Fibroblast of lung (primary cell): ENCODE results near the gene CDKN3. TPM values are rescaled to one million over a fixed set of nuclear protein-coding genes. Genes with fewer than 3 reads are reported as not detected.

ENCODE experiments used
- DNase-seq, 2 donors: peaks; one replicate each; pipeline versions ENCODE4 v3.0.0 to v3.0.0-alpha.2; 2010; ENCODE audit warnings: low read depth in 2 of 2
- H2AFZ ChIP-seq: 2 replicates; pipeline ENCODE4 v1.5.1; 2012; ENCODE audit warnings: low read length, control low read depth, inconsistent platforms
- H3K27ac ChIP-seq: 2 replicates; pipeline ENCODE4 v1.5.1; 2011; ENCODE audit warnings: low read length, control low read depth; ENCODE audit not compliant: insufficient read depth
- H3K27me3 ChIP-seq: 2 replicates; pipeline ENCODE4 v1.5.1; 2011; ENCODE audit warnings: mild to moderate bottlenecking, low read length; ENCODE audit not compliant: control insufficient read depth, insufficient read depth
- H3K36me3 ChIP-seq: 2 replicates; pipeline ENCODE4 v1.5.1; 2011; ENCODE audit warnings: low read length; ENCODE audit not compliant: control insufficient read depth, insufficient read depth
- H3K4me1 ChIP-seq: 2 replicates; pipeline ENCODE4 v1.5.1; 2011; ENCODE audit warnings: low read length; ENCODE audit not compliant: control insufficient read depth, insufficient read depth; ENCODE audit errors: extremely low read depth
- H3K4me2 ChIP-seq: 2 replicates; pipeline ENCODE4 v1.5.1; 2011; ENCODE audit warnings: low read length, control low read depth; ENCODE audit not compliant: insufficient read depth; ENCODE audit errors: extremely low read depth
- H3K4me3 ChIP-seq, 4 experiments: fragments of 200-600 bp in 1 of 4; sonication (generic) in 1 of 4; replicated peaks in 1 of 4; 2 replicates each; pipeline ENCODE4 v1.5.1; 2011 to 2016; ENCODE audit warnings: low read length in 4 of 4, low read depth in 3 of 4, mild to moderate bottlenecking in 3 of 4, control low read depth in 2 of 4, inconsistent platforms in 1 of 4, mixed read lengths in 1 of 4; ENCODE audit not compliant: insufficient read depth in 1 of 4; ENCODE audit errors: control extremely low read depth in 1 of 4
- H3K79me2 ChIP-seq: 2 replicates; pipeline ENCODE4 v1.5.1; 2012; ENCODE audit warnings: mild to moderate bottlenecking, low read length, inconsistent platforms; ENCODE audit not compliant: control insufficient read depth, insufficient read depth
- H3K9ac ChIP-seq: 2 replicates; pipeline ENCODE4 v1.5.1; 2011; ENCODE audit warnings: mild to moderate bottlenecking, low read length, control low read depth; ENCODE audit not compliant: insufficient read depth
- H3K9me3 ChIP-seq: 2 replicates; pipeline ENCODE4 v1.5.1; 2012; ENCODE audit warnings: low read depth, low read length; ENCODE audit not compliant: control insufficient read depth, insufficient read depth
- H4K20me1 ChIP-seq: 2 replicates; pipeline ENCODE4 v1.5.1; 2011; ENCODE audit warnings: low read length; ENCODE audit not compliant: control insufficient read depth, insufficient read depth; ENCODE audit errors: extremely low read depth
- CTCF ChIP-seq, 2 donors: IDR thresholded peaks in 1 of 2; conservative IDR thresholded peaks in 1 of 2; 1 replicate in 1 of 2; 2 replicates in 1 of 2; pipeline ENCODE4 v1.5.1; 2011 to 2012; ENCODE audit warnings: low read length in 2 of 2, control low read depth in 1 of 2, inconsistent platforms in 1 of 2, low read depth in 1 of 2, mild to moderate bottlenecking in 1 of 2
- EZH2 ChIP-seq: IDR thresholded peaks from 2 replicates; pipeline ENCODE4 v1.5.1; 2012; ENCODE audit warnings: low read length, control low read depth, mild to moderate bottlenecking; ENCODE audit errors: missing control alignments
- polyA plus RNA-seq, 2 donors: library from polyadenylated mRNA; depleted of rRNA in 1 of 2; stranded (reverse) in 1 of 2; unstranded in 1 of 2; fragments of >200 nt; gene quantifications; 2 replicates each; pipeline ENCODE4 v1.2.1, GENCODE V29; 2011 to 2012; ENCODE audit warnings: missing spikeins in 1 of 2
- total RNA-seq: library from RNA; depleted of rRNA; stranded (reverse); fragments of >200 nt; gene quantifications from 2 replicates; pipeline ENCODE4 v1.2.1, GENCODE V29; 2014

The CDKN3 gene
- total and polyA plus RNA-seq, 2 donors (not counting 1 experiment from before 2014, with no cell fraction given), result 27.0 to 51.5 TPM

- no peaks in the 10 kb centered on the region for H3K9me3 ChIP-seq
- H3K27ac ChIP-seq, result no peak overlapping the region
Observed at GRCh38 chr14:54348923-54349620, 47.7 kb upstream of the CDKN3 start.

GRCh38 chr14:54349713-54350112 lies 47.1 kb upstream of the CDKN3 start:
- H2AFZ ChIP-seq, result peak overlapping the region; percentile 17
- DNase-seq, result no peak
- no peaks in the 10 kb centered on the region for H4K20me1 ChIP-seq

More at GRCh38 chr14:54348923-54349620, 47.7 kb upstream of the CDKN3 start:
- no peaks in the 10 kb centered on the region for H3K36me3 ChIP-seq
- no peak overlapping the region for H3K9ac ChIP-seq
- TF ChIP-seq EZH2 (no peak), CTCF (conservative IDR thresholded peaks at IDR 0.05 in 1 of 2, IDR thresholded peaks at IDR 0.05 in 1 of 2; ENCODE audit: low read depth in 1 of 2, low read length in 2 of 2) (no peak)
- H3K4me2 ChIP-seq, result peak overlapping the region; percentile 44
- H3K4me1 ChIP-seq, result no peaks in the 10 kb centered on the region
- peak overlapping the region; percentile 17 for H2AFZ ChIP-seq
- peak overlapping the region in 1 of 4 experiments; percentile 16 for H3K4me3 ChIP-seq
- no peaks in the 10 kb centered on the region for H3K79me2 ChIP-seq
- H3K27me3 ChIP-seq, result no peaks in the 10 kb centered on the region
- H4K20me1 ChIP-seq, result no peaks in the 10 kb centered on the region
- DNase-seq, result peak; percentile 24 to 47

GRCh38 chr14:54350203-54350602 lies 46.6 kb upstream of the CDKN3 start:
- no peaks in the 10 kb centered on the region for H4K20me1 ChIP-seq
- H2AFZ ChIP-seq, result no peak overlapping the region
- peak; percentile 23 to 81 for DNase-seq
- H3K36me3 ChIP-seq, result no peaks in the 10 kb centered on the region
- H3K79me2 ChIP-seq, result no peaks in the 10 kb centered on the region
- H3K4me2 ChIP-seq, result peak overlapping the region; percentile 29
- no peaks in the 10 kb centered on the region for H3K9me3 ChIP-seq
- H3K4me1 ChIP-seq, result no peaks in the 10 kb centered on the region
- no peaks in the 10 kb centered on the region for H3K27me3 ChIP-seq
- no peak for TF ChIP-seq EZH2
- no peak for TF ChIP-seq CTCF (conservative IDR thresholded peaks at IDR 0.05 in 1 of 2, IDR thresholded peaks at IDR 0.05 in 1 of 2; ENCODE audit: low read depth in 1 of 2, low read length in 2 of 2)
- no peak overlapping the region for H3K4me3 ChIP-seq
- no peak overlapping the region for H3K27ac ChIP-seq
- no peak overlapping the region for H3K9ac ChIP-seq

More at GRCh38 chr14:54349713-54350112, 47.1 kb upstream of the CDKN3 start:
- TF ChIP-seq CTCF (conservative IDR thresholded peaks at IDR 0.05 in 1 of 2, IDR thresholded peaks at IDR 0.05 in 1 of 2; ENCODE audit: low read depth in 1 of 2, low read length in 2 of 2) (no peak), EZH2 (no peak)
- H3K9me3 ChIP-seq, result no peaks in the 10 kb centered on the region
- no peak overlapping the region for H3K27ac ChIP-seq
- H3K4me2 ChIP-seq, result peak overlapping the region; percentile 44
- H3K4me1 ChIP-seq, result no peaks in the 10 kb centered on the region
- H3K9ac ChIP-seq, result no peak overlapping the region
- no peaks in the 10 kb centered on the region for H3K36me3 ChIP-seq
- H3K4me3 ChIP-seq, result peak overlapping the region in 1 of 4 experiments; percentile 16
- H3K79me2 ChIP-seq, result no peaks in the 10 kb centered on the region
- no peaks in the 10 kb centered on the region for H3K27me3 ChIP-seq
